C4-2B (cell line): ENCODE results near the gene PCDHGA5.
"Not testable (repeated sequence)": the region's sequence is repeated elsewhere in the genome, so short reads cannot be mapped to it uniquely, and the experiment has no call there.

ENCODE experiments used
- H3K27ac ChIP-seq: fragments of 450-650 bp; 2 replicates; pipeline ENCODE4 v1.5.1; 2017
- ZFX ChIP-seq: fragments of 450-650 bp; IDR thresholded peaks from 2 replicates; pipeline ENCODE4 v1.6.1; 2017
- TF ChIP-seq, protein P1 (sequence below): fragments of 450-650 bp; conservative IDR thresholded peaks from 2 replicates; pipeline ENCODE4 v1.5.1; 2017; ENCODE audit warnings: mild to moderate bottlenecking

Gene PCDHGA5

GRCh38 chr5:141393267-141393666, 29.3 kb downstream of the PCDHGA5 start:
- TF ChIP-seq, protein P1, sequence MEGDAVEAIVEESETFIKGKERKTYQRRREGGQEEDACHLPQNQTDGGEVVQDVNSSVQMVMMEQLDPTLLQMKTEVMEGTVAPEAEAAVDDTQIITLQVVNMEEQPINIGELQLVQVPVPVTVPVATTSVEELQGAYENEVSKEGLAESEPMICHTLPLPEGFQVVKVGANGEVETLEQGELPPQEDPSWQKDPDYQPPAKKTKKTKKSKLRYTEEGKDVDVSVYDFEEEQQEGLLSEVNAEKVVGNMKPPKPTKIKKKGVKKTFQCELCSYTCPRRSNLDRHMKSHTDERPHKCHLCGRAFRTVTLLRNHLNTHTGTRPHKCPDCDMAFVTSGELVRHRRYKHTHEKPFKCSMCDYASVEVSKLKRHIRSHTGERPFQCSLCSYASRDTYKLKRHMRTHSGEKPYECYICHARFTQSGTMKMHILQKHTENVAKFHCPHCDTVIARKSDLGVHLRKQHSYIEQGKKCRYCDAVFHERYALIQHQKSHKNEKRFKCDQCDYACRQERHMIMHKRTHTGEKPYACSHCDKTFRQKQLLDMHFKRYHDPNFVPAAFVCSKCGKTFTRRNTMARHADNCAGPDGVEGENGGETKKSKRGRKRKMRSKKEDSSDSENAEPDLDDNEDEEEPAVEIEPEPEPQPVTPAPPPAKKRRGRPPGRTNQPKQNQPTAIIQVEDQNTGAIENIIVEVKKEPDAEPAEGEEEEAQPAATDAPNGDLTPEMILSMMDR: no peak
- no peak for TF ChIP-seq ZFX

GRCh38 chr5:141394401-141395187, 30.6 kb downstream of the PCDHGA5 start:
- H3K27ac ChIP-seq: not testable (repeated sequence)

More at GRCh38 chr5:141393267-141393666, 29.3 kb downstream of the PCDHGA5 start:
- no peak overlapping the region for H3K27ac ChIP-seq

- TF ChIP-seq, protein P1: peak; percentile 82
- not testable (repeated sequence) for H3K27ac ChIP-seq
Measured at GRCh38 chr5:141397756-141398551, 34.0 kb downstream of the PCDHGA5 start, which contains the start of gene PCDHGB5. Gene PCDHGB5, plus strand, starts transcription at chr5:141397947. Its CDS starts 181 bp downstream, at chr5:141398128.

- TF ChIP-seq ZFX: no peak
- TF ChIP-seq, protein P1: no peak
- H3K27ac ChIP-seq: no peak overlapping the region
Measured at GRCh38 chr5:141398608-141399007, 34.6 kb downstream of the PCDHGA5 start.

GRCh38 chr5:141399555-141400258, 35.7 kb downstream of the PCDHGA5 start:
- H3K27ac ChIP-seq: no peak overlapping the region
- TF ChIP-seq, protein P1: no peak
- no peak for TF ChIP-seq ZFX

- H3K27ac ChIP-seq: no peak within 1 kb of the TSS
- TF ChIP-seq, protein P1: peak; percentile 80
- TF ChIP-seq ZFX: no peak
Measured at GRCh38 chr5:141402553-141403243, 38.7 kb downstream of the PCDHGA5 start, which contains the start of gene PCDHGA9. Gene PCDHGA9, plus strand, starts transcription at chr5:141402778. Its CDS starts 175 bp downstream, at chr5:141402953.

- H3K27ac ChIP-seq: no peak overlapping the region
- TF ChIP-seq, protein P1: no peak
- no peak for TF ChIP-seq ZFX
Measured at GRCh38 chr5:141403387-141403786, 39.4 kb downstream of the PCDHGA5 start.
